Measurements from ENCODE around the gene GABRG3.

Gene GABRG3

DNA sequence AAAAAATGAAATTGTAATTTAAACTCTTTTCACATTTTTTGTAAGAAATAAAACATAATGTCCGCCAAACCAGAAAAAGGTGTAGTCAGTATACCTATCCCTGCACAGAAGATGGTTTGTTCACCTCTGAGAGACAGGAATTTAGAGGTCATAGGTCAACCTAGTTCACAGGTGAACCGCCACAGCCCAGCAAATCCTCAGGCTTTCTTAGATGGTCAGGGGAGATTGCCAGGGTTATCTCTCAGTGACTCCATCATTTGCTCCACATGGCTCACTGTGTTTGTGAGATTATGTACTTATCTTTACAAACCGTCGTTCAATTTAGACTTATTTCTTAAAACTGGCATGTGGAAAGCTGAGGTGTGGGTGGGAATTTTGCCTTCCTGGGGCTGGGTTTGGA, 264.2 kb downstream of the GABRG3 start:
- TF ChIP-seq POLR2AphosphoS5 (IDR thresholded peaks at IDR 0.05; ENCODE audit: low read depth, low read length) (no peak), POU2F2 (IDR thresholded peaks at IDR 0.05; ENCODE audit: low read depth, low read length) (no peak), SPI1 (IDR thresholded peaks at IDR 0.05; ENCODE audit: low read depth, low read length) (no peak), TAF1 (IDR thresholded peaks at IDR 0.05; ENCODE audit: low read depth, low read length) (no peak), PAX5 (IDR thresholded peaks at IDR 0.05; ENCODE audit: insufficient read depth, low read length, severe bottlenecking) (no peak), POLR2A (IDR thresholded peaks at IDR 0.05; ENCODE audit: low read depth, low read length) (no peak)
- DNase-seq (ENCODE audit: insufficient read length, low spot score) (no peak), FAIRE-seq (no peak)

DNA sequence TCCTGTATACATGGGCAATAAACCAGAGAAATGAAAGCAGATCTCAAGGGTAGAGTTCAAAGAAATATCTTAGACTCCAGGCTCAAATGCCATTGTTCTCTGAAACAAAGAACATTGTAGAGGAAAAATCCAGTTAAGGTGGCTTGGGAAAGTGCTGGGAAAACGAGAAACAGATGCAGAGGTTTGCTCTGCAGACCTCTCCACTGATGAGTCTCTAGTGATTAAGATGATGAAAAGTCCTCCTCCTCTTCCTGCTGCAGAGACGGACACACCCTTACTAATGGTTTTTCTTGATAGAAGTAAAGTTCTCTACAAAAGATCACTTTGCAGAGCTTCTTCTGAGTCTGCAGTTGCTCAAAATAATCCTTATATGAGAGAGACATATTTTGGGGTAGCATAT, 264.7 kb downstream of the GABRG3 start:
- TF ChIP-seq POLR2AphosphoS5 (IDR thresholded peaks at IDR 0.05; ENCODE audit: low read depth, low read length), result no peak
- TF ChIP-seq PAX5 (IDR thresholded peaks at IDR 0.05; ENCODE audit: insufficient read depth, low read length, severe bottlenecking), result no peak
- no peak for TF ChIP-seq POLR2A (IDR thresholded peaks at IDR 0.05; ENCODE audit: low read depth, low read length)
- TF ChIP-seq SPI1 (IDR thresholded peaks at IDR 0.05; ENCODE audit: low read depth, low read length), result no peak
- no peak for TF ChIP-seq TAF1 (IDR thresholded peaks at IDR 0.05; ENCODE audit: low read depth, low read length)
- no peak for TF ChIP-seq POU2F2 (IDR thresholded peaks at IDR 0.05; ENCODE audit: low read depth, low read length)
- DNase-seq (ENCODE audit: insufficient read length, low spot score) (no peak), FAIRE-seq (no peak)

DNA sequence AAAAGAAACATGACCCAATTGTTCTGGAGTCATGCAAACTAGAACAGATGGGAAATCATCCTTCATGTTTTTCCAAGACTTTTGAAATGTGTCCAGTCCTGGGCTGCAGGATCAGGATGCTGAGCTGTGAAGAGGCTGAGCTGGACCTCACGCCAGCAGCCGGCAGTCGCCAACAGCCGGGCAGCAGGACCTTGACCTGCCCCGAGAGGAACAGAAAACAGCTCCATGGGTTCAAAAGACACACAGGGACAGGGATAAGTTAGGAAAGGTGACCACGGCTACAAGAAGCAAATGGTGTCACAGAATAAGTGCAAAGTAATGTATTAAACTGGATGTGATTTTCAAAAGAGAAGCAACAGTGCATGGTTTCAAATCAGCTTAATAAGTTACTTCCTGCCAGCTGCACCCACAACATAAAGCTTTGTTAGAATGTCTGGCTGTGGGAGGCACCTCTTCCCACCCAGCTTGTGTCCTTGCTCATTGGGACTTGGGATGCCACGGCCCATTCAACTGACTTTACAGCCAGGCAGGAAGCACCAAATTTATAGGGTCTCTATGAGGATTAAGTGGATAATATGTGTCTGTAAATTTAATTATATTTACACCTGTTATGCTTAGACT, 266.4 kb downstream of the GABRG3 start:
- TF ChIP-seq PAX5 (IDR thresholded peaks at IDR 0.05; ENCODE audit: insufficient read depth, low read length, severe bottlenecking), result no peak
- no peak for TF ChIP-seq POU2F2 (IDR thresholded peaks at IDR 0.05; ENCODE audit: low read depth, low read length)
- no peak for TF ChIP-seq POLR2AphosphoS5 (IDR thresholded peaks at IDR 0.05; ENCODE audit: low read depth, low read length)
- TF ChIP-seq TAF1 (IDR thresholded peaks at IDR 0.05; ENCODE audit: low read depth, low read length), result no peak
- TF ChIP-seq POLR2A (IDR thresholded peaks at IDR 0.05; ENCODE audit: low read depth, low read length), result no peak
- no peak for TF ChIP-seq SPI1 (IDR thresholded peaks at IDR 0.05; ENCODE audit: low read depth, low read length)
- no peak for FAIRE-seq
- DNase-seq (ENCODE audit: insufficient read length, low spot score), result no peak

DNA sequence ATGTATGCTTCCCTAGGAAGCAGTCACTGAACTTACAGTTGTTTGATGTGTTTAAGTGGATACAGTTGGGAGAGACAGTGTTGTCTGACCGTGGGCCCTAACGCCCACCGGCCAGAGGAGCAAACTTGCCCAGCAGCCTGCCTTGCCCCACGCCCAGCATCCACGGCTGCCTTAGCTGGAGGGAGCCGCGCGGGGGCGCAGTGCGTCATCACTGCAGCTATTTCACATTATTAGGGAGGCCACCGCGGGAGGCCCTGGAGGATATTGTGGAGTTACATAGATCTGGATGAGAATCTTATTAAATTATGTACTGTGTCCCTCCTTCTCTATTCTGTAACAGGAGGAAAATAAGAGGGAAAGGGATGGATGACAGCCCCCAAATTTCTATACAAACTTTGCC, 267.2 kb downstream of the GABRG3 start:
- FAIRE-seq (no peak), DNase-seq (ENCODE audit: insufficient read length, low spot score) (no peak)
- TF ChIP-seq POLR2A (IDR thresholded peaks at IDR 0.05; ENCODE audit: low read depth, low read length) (no peak), PAX5 (IDR thresholded peaks at IDR 0.05; ENCODE audit: insufficient read depth, low read length, severe bottlenecking) (no peak), TAF1 (IDR thresholded peaks at IDR 0.05; ENCODE audit: low read depth, low read length) (no peak), POU2F2 (IDR thresholded peaks at IDR 0.05; ENCODE audit: low read depth, low read length) (no peak), POLR2AphosphoS5 (IDR thresholded peaks at IDR 0.05; ENCODE audit: low read depth, low read length) (no peak), SPI1 (IDR thresholded peaks at IDR 0.05; ENCODE audit: low read depth, low read length) (no peak)

DNA sequence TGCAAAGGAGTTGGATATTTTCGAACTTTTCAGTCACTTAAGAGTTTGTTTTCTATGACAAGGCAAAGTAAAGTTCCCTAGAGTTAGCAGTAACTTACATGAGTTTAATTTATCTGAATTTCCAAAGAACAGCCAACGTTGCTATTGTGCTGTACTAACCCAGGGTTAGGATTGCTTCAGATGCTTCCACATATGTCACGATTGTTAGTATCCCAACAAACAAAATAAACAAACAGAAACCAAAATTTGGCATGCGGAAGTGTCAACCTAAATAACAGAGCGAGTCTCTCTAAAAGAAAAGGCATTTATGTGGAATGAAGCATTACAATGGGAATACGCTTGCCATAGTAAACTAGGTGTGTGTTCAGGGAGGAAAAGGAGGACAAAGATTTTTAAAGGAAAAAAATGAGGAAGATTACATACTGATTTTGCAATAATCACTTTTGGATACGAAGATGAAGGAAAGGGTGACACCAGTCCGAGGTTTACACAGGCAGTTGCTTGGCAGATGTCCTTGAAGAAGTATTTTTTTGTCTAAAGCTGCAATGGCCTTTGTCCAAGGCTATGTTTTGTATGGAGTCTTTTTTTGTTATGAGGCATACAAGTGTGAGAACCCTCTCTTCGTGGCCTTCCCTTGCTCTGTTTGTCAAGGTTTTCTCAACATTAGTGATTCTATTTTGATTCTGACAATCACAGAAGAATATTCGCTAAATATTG, 267.9 kb downstream of the GABRG3 start:
- DNase-seq (ENCODE audit: insufficient read length, low spot score), result no peak

DNA sequence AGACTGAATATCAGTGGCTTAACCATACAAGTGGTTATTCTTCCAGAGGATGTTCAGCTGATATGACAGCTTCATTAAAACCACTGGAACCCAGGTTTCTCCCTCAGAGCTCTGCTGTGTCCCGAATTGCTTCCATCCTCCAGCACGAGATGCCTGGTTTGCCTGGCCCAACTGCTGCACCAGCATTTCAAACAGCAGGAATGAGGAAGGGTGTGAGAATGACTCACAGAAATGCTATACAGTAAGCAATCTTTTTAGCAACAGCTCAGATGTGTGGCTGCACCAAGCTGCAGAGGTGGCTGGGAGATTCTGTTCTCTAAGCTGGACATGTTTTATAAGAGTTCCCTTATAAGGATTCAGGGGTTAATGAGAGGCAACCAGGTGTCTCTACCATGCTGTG, 271.0 kb downstream of the GABRG3 start:
- DNase-seq (ENCODE audit: insufficient read length, low spot score) (no peak), FAIRE-seq (no peak)
- TF ChIP-seq POLR2AphosphoS5 (IDR thresholded peaks at IDR 0.05; ENCODE audit: low read depth, low read length) (no peak), POLR2A (IDR thresholded peaks at IDR 0.05; ENCODE audit: low read depth, low read length) (no peak), PAX5 (IDR thresholded peaks at IDR 0.05; ENCODE audit: insufficient read depth, low read length, severe bottlenecking) (no peak), TAF1 (IDR thresholded peaks at IDR 0.05; ENCODE audit: low read depth, low read length) (no peak), POU2F2 (IDR thresholded peaks at IDR 0.05; ENCODE audit: low read depth, low read length) (no peak), SPI1 (IDR thresholded peaks at IDR 0.05; ENCODE audit: low read depth, low read length) (no peak)

More for the DNA sequence above, 267.9 kb downstream of the GABRG3 start:
- TF ChIP-seq PAX5 (IDR thresholded peaks at IDR 0.05; ENCODE audit: insufficient read depth, low read length, severe bottlenecking) (no peak), SPI1 (IDR thresholded peaks at IDR 0.05; ENCODE audit: low read depth, low read length) (no peak), POU2F2 (IDR thresholded peaks at IDR 0.05; ENCODE audit: low read depth, low read length) (no peak), POLR2A (IDR thresholded peaks at IDR 0.05; ENCODE audit: low read depth, low read length) (no peak), TAF1 (IDR thresholded peaks at IDR 0.05; ENCODE audit: low read depth, low read length) (no peak), POLR2AphosphoS5 (IDR thresholded peaks at IDR 0.05; ENCODE audit: low read depth, low read length) (no peak)
- FAIRE-seq, result no peak

DNA sequence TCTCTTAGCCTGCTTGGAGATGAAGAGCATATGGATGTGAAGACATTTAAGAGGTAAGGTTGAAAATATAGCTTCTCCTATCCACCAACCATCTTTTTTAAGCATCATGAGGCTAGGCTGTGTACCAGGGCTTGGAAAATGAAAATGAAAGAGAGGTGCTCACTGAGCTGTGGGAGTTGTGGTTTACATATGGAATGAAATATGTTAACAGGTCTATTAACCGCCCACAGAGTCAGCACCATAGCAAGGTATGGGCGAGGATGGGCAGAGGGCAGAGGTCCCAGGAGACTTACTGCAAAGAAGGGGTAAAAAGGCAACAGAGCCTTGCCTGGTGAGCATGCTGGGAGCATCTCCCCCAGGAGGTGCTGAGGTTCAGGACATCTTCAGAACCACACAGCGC, 273.1 kb downstream of the GABRG3 start:
- TF ChIP-seq POU2F2 (IDR thresholded peaks at IDR 0.05; ENCODE audit: low read depth, low read length), result no peak
- TF ChIP-seq PAX5 (IDR thresholded peaks at IDR 0.05; ENCODE audit: insufficient read depth, low read length, severe bottlenecking), result no peak
- TF ChIP-seq TAF1 (IDR thresholded peaks at IDR 0.05; ENCODE audit: low read depth, low read length), result no peak
- TF ChIP-seq POLR2AphosphoS5 (IDR thresholded peaks at IDR 0.05; ENCODE audit: low read depth, low read length), result no peak
- no peak for TF ChIP-seq POLR2A (IDR thresholded peaks at IDR 0.05; ENCODE audit: low read depth, low read length)
- no peak for TF ChIP-seq SPI1 (IDR thresholded peaks at IDR 0.05; ENCODE audit: low read depth, low read length)
- FAIRE-seq, result no peak

DNA sequence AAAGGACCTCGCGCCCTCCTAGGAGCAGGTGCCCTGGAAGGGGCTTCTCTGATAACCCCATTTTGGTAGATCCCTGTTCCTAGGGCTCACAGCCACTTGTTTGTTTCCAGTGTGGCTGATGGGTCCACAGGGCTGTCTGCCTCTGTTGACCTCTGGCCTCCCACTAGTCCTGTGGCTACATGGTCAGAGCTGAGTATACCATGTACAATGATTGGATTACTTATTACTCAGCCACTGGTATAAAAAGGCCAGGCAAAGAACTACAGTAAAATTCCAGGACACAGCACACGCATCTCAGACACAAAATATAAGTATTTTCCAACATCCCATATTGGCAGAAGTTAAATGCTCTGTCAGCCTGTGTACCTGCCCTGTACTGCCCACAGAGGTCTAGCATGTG, 277.3 kb downstream of the GABRG3 start:
- TF ChIP-seq TAF1 (IDR thresholded peaks at IDR 0.05; ENCODE audit: low read depth, low read length) (no peak), POLR2AphosphoS5 (IDR thresholded peaks at IDR 0.05; ENCODE audit: low read depth, low read length) (no peak), POU2F2 (IDR thresholded peaks at IDR 0.05; ENCODE audit: low read depth, low read length) (no peak), SPI1 (IDR thresholded peaks at IDR 0.05; ENCODE audit: low read depth, low read length) (no peak), POLR2A (IDR thresholded peaks at IDR 0.05; ENCODE audit: low read depth, low read length) (no peak), PAX5 (IDR thresholded peaks at IDR 0.05; ENCODE audit: insufficient read depth, low read length, severe bottlenecking) (no peak)

More for the DNA sequence above, 273.1 kb downstream of the GABRG3 start:
- no peak for DNase-seq (ENCODE audit: insufficient read length, low spot score)

DNA sequence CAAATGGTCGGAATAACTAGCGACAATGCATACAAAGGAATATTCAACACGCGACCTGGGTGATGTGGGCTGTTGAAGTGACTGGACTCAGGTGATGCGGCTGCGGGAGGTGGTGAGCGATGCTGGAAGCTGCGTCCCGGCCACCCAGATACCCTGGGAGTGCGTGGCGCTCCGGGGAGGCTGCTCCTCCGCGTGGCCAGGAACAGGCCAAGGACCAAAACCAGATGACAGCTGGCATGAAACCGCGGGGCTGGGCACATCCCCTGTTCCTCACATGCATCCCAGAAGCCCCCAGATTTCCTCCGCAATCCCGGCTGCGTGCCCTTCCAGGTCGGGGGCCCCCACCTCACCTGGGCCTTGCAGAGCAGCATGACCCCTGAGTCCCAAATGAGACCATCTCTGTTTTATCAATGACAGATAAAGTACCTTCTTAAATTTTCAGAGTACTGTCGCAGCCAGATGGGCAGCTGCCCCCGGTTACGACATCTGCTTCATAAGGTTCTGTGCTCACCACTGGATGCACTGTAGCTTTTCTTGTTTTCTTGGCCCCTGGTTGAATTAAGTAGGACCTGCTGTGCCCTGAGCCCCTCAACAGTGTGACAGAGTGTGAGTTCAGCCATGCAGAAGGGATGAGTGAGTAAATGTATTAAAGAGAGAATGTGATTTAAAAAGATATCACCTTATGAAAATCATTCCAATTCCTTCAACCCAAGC, 278.2 kb downstream of the GABRG3 start:
- TF ChIP-seq POLR2A (IDR thresholded peaks at IDR 0.05; ENCODE audit: low read depth, low read length) (no peak), SPI1 (IDR thresholded peaks at IDR 0.05; ENCODE audit: low read depth, low read length) (no peak), POU2F2 (IDR thresholded peaks at IDR 0.05; ENCODE audit: low read depth, low read length) (no peak), POLR2AphosphoS5 (IDR thresholded peaks at IDR 0.05; ENCODE audit: low read depth, low read length) (no peak), TAF1 (IDR thresholded peaks at IDR 0.05; ENCODE audit: low read depth, low read length) (no peak), PAX5 (IDR thresholded peaks at IDR 0.05; ENCODE audit: insufficient read depth, low read length, severe bottlenecking) (no peak)
- FAIRE-seq, result no peak
- no peak for DNase-seq (ENCODE audit: insufficient read length, low spot score)

More for the DNA sequence above, 277.3 kb downstream of the GABRG3 start:
- FAIRE-seq, result no peak
- no peak for DNase-seq (ENCODE audit: insufficient read length, low spot score)

Data from GM12891 (cell line).